Effector memory CD4-positive, alpha-beta T cell (primary cell): ENCODE data around the gene ARNT2.

Experiments used
- DNase-seq, 3 donors: peaks; one replicate each; pipeline ENCODE4 v3.0.0-alpha.2; 2020
- H3K27ac ChIP-seq: 2 replicates; pipeline ENCODE4 v1.7.0; 2013; ENCODE audit warnings: mild to moderate bottlenecking, low read length, moderate library complexity; ENCODE audit not compliant: insufficient read depth, poor library complexity, severe bottlenecking
- H3K27me3 ChIP-seq: replicated peaks from 2 replicates; pipeline ENCODE4 v1.7.0; 2013; ENCODE audit warnings: mild to moderate bottlenecking, low read length; ENCODE audit not compliant: insufficient read depth, control insufficient read depth, poor library complexity, severe bottlenecking
- H3K36me3 ChIP-seq: 2 replicates; pipeline ENCODE4 v1.7.0; 2013; ENCODE audit warnings: mild to moderate bottlenecking, low read length, moderate library complexity; ENCODE audit not compliant: control insufficient read depth, insufficient read depth
- H3K4me1 ChIP-seq: 2 replicates; pipeline ENCODE4 v1.7.0; 2013; ENCODE audit warnings: low read length, mild to moderate bottlenecking; ENCODE audit not compliant: control insufficient read depth, insufficient read depth, poor library complexity, severe bottlenecking
- H3K4me3 ChIP-seq: 2 replicates; pipeline ENCODE4 v1.7.0; 2013; ENCODE audit warnings: low read length, low read depth, mild to moderate bottlenecking; ENCODE audit not compliant: insufficient read depth, poor library complexity, severe bottlenecking
- H3K9me3 ChIP-seq: 2 replicates; pipeline ENCODE4 v1.7.0; 2013; ENCODE audit warnings: mild to moderate bottlenecking, low read length, moderate library complexity; ENCODE audit not compliant: control insufficient read depth

ARNT2 gene

DNA sequence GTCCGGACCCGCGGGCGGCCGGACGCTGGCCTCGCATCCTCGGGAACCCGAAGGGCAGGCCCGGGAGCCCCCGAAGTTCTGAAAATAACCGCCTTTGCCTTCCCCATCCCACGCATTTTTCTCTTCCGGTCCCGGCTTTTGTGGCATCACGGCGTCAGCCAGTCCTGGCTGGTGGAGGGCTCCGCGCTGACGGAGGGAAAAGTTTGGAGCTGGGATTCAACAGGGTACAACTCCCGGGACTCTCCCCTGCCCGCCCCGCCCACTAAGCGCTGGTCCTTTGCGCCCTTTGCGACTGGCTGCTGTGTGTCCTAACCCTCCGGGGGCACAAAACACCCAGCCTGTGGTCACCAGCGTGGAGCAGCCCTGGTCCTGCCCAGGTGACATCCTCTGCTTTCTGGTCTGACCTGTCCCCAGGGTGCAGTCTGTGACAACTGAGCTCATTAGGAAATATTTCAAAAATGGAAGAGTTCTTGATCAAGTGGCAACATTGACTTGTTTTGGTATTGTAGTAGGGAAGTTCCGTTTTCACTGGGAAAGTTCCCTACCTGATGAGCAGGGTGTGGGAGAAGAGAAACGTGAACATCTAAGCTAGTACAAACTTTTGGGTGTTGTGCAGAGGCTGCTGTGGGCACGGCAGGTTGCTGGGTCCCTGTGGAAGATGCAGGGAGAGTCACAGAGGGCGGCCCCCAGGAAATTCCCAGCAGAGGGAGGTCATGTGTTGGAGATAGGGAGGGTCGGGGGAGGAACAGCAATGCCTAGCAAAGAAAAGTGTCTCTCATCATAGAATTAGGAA, 775 bp downstream of the ARNT2 start:
- no peak for DNase-seq
- H3K36me3 ChIP-seq, result no peaks in the 10 kb centered on the region
- no peak overlapping the region for H3K27ac ChIP-seq
- H3K27me3 ChIP-seq, result peaks cover 8% of the 10 kb centered on the region
- H3K9me3 ChIP-seq, result no peaks in the 10 kb centered on the region
- no peaks in the 10 kb centered on the region for H3K4me1 ChIP-seq
- no peak overlapping the region for H3K4me3 ChIP-seq

DNA sequence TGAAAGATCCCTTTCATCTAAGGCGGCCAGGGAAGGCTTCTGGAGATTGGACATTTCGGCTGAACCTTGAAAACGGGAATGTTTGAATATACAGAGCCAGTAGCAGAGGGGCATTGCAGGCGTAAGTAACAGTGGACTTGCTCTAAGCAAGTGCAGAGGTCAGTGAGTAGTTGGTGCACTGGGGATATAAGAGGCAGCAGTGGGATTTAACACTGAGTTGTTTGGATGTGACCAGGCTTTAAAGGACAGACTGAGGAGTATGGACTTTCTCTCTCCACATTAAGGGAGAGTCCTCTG, 1.3 kb downstream of the ARNT2 start:
- no peaks in the 10 kb centered on the region for H3K9me3 ChIP-seq
- no peak overlapping the region for H3K27ac ChIP-seq
- no peaks in the 10 kb centered on the region for H3K36me3 ChIP-seq
- H3K4me1 ChIP-seq, result no peaks in the 10 kb centered on the region
- no peak for DNase-seq
- H3K27me3 ChIP-seq, result peaks cover 8% of the 10 kb centered on the region
- H3K4me3 ChIP-seq, result no peak overlapping the region

DNA sequence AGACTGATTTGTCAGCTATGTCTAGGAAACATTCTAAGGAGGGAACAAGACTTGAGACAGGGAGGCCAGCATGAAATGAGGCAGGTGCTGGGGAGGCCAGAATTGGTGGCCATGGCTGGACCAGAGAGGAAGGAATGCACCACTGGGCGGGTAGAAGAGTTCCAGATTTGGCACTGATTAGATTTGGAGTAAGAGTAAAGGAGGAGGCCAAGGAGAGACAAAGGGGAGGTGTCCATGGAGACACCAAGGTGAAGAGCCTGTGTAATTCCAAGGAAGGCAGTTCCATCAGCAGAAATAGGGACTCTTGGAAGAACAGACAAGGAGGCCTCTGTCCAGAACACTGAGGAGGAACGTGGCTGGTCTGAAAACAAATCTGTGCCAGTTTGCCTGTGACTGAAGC, 1.8 kb downstream of the ARNT2 start:
- Histone ChIP-seq H3K9me3 (no peaks in the 10 kb centered on the region), H3K27ac (no peak overlapping the region), H3K36me3 (no peaks in the 10 kb centered on the region), H3K4me1 (no peaks in the 10 kb centered on the region), H3K4me3 (no peak overlapping the region), H3K27me3 (peaks cover 8% of the 10 kb centered on the region)
- no peak for DNase-seq

DNA sequence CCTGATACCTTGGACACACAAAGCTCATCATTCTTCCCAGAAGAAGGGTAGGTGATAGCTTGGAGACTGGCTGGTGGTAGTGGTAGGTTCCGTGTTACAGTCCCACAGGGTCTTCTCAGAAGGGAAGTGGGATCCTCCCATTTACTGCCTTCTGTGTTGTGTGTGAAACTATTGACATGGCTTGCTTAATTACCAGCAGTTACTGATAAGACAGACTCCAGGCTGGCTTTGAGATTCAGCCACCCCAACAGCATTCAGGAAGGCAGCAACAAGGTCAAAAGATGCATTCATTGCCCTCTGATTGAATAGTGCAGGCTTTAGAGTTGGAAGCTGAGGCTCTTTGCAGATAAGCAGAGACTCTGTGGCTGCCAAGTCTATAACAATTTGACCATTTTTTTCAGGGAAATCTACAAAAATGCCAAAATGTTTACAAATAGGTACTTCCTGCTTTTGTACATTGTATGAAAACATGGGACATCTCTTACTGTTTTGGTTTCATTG, 7.7 kb downstream of the ARNT2 start:
- Histone ChIP-seq H3K36me3 (no peaks in the 10 kb centered on the region), H3K4me3 (no peak overlapping the region), H3K9me3 (no peaks in the 10 kb centered on the region), H3K27ac (no peak overlapping the region), H3K27me3 (no peaks in the 10 kb centered on the region), H3K4me1 (no peaks in the 10 kb centered on the region)
- DNase-seq, result no peak

DNA sequence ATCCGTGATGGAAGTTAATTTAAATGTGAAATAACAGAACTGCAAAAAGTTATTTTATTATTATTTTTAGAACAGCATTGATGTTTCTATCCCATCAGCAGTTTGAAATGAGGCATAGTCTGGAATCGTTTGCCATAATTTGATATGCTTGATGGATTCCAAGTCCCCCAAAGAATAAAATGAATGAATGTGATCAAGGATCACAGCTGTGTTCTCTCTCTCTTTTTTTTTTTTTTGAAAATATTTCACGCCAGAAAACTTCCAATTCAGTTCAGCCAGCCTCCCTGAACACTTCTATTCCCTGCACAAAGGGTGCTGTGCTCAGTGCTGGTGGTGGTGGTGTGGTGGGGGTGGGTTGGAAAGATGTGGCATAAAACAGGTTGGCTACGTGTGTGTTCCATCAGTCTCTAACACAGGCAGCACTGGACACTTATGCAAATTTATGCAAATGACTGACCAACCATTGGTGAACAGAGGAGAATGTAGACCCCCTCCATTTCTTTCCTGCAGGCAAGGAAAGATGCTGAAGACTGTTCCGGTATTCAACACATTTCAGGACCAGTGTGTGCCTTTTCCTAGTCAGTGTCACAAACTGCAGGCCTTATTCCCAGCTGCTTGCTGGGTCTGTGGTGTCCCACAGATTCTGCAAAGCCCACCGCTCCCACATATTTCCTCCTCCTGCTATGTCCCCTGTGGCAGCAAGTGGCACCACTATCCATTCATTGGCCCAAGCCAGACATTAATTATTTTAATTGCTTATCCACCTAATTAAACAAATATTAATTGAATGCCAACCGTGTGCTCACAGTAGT, 10.6 kb downstream of the ARNT2 start:
- Histone ChIP-seq H3K4me3 (no peak overlapping the region), H3K27ac (no peak overlapping the region), H3K36me3 (no peaks in the 10 kb centered on the region), H3K27me3 (no peaks in the 10 kb centered on the region), H3K4me1 (no peaks in the 10 kb centered on the region), H3K9me3 (no peaks in the 10 kb centered on the region)
- DNase-seq, result no peak

DNA sequence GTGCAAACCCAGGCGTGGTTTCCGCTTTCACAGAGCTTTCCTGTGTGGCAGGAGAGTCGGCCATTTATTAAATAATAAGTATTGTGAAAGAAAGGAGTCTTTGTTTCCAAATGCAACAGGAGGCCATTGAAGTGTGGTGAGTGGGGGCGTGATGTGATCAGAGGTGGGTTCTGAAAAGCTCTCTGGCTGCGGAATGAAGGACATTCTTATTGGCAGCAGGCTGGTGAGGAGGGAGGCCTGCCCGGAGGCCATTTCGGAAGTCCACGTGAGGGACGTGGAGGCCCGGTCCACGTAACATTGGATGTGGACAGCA, 11.1 kb downstream of the ARNT2 start:
- no peak overlapping the region for H3K27ac ChIP-seq
- H3K9me3 ChIP-seq, result no peaks in the 10 kb centered on the region
- H3K27me3 ChIP-seq, result no peaks in the 10 kb centered on the region
- H3K4me1 ChIP-seq, result no peaks in the 10 kb centered on the region
- DNase-seq, result no peak
- H3K36me3 ChIP-seq, result no peaks in the 10 kb centered on the region
- no peak overlapping the region for H3K4me3 ChIP-seq

DNA sequence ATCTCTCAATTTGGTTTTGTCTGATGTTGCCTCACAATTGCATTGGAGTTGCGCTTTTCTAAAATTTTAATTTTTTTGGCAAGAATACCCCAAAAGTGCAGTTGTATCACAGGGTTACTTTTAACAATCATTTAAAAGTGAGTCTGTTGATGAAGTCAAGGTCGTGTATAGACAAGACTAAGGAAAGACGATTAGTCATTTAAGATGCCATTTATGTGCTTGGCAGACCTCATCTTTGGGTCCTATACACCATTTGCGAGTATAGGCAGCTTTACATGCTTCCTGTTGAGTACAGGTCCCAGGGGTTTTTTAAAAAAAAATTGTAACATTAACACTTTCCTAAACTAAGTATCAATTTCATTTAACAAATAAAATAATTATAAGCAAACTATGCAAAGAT, 12.5 kb downstream of the ARNT2 start:
- H3K36me3 ChIP-seq, result no peaks in the 10 kb centered on the region
- DNase-seq, result no peak
- no peaks in the 10 kb centered on the region for H3K9me3 ChIP-seq
- no peaks in the 10 kb centered on the region for H3K4me1 ChIP-seq
- H3K27ac ChIP-seq, result no peak overlapping the region
- H3K27me3 ChIP-seq, result no peaks in the 10 kb centered on the region
- H3K4me3 ChIP-seq, result no peak overlapping the region

DNA sequence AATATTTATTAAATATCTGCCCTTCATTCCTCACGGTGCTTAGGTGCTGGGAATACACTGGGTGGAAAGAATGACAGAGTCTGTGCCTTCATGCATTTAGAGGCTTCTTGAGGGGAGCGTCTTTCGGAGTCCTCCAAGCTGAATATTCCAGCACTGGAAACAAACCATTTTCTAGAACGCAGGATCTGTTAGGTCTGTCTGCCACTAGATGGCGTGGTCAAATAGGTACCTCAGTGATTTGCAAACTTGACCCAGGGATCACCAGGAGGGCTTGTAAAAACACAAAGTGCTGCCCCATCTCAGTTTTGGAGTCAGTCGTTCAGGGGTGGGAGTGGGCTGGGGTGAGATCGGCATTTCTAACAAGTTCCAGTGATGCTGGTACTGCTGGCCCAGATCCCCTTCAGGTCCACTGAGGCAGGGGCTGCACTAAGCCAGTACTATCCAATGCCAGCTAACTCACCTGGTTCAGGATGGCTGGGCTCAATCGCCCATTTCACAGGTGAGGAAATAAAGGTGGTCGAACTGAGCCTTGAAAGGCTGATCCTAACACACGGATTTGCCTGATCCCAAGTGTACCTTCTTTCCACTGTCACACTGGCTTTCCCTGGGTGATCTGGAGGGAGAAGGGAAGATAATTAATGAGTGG, 14.8 kb downstream of the ARNT2 start:
- Histone ChIP-seq H3K27me3 (no peaks in the 10 kb centered on the region), H3K36me3 (no peaks in the 10 kb centered on the region), H3K4me1 (no peaks in the 10 kb centered on the region), H3K27ac (no peak overlapping the region), H3K9me3 (no peaks in the 10 kb centered on the region), H3K4me3 (no peak overlapping the region)
- no peak for DNase-seq

DNA sequence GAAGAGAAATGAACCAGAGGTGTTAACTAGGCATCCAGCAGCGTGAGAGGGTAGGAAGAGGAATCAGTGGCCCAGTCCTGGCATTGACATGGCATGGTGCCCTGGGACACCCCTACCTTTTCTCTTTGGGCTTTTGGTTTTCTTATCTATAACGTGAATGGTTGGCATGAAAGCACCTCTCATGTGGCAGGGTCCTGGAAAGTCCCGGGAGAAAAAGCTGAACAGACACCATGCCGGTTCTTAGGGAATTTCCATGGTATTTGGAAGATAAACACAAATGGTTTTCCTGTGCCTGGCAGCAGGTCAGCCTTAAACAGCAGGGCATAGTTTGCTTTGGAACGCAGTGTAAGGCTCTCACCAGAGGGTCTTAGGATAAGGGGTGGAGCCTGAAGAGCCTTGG, 15.4 kb downstream of the ARNT2 start:
- H3K4me3 ChIP-seq, result no peak overlapping the region
- H3K36me3 ChIP-seq, result no peaks in the 10 kb centered on the region
- H3K4me1 ChIP-seq, result no peaks in the 10 kb centered on the region
- H3K27ac ChIP-seq, result no peak overlapping the region
- H3K27me3 ChIP-seq, result no peaks in the 10 kb centered on the region
- DNase-seq, result no peak
- no peaks in the 10 kb centered on the region for H3K9me3 ChIP-seq

DNA sequence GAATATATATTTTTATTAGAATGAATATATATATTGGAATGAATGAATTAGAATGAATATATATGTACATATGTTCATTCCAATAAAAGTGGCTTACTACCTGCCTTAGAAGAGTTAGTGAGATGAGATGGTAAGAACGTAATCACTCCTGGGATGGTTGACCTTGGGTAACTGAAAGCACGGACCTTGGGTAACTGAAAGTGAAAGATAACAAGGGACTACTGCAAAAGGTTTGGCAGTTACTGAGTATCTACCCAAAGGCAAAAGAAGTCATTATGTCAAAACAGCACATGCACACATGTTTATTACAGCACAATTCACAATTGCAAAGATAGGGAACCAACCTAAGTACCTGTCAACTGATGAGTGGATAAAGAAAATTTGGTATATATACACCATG, 16.5 kb downstream of the ARNT2 start:
- no peaks in the 10 kb centered on the region for H3K36me3 ChIP-seq
- no peaks in the 10 kb centered on the region for H3K4me1 ChIP-seq
- H3K27ac ChIP-seq, result no peak overlapping the region
- no peak for DNase-seq
- H3K27me3 ChIP-seq, result no peaks in the 10 kb centered on the region
- H3K9me3 ChIP-seq, result no peaks in the 10 kb centered on the region
- no peak overlapping the region for H3K4me3 ChIP-seq
